Osteoblast (primary cell): ENCODE results near the gene CXXC5. TPM values are rescaled to one million over a fixed set of nuclear protein-coding genes. Genes with fewer than 3 reads are reported as not detected.
A peak's percentile ranks its signal among the peaks of the same experiment; 100 is the strongest.
"Not testable (repeated sequence)": the region's sequence is repeated elsewhere in the genome, so short reads cannot be mapped to it uniquely, and the experiment has no call there.

Experiments
- DNase-seq: peaks from one replicate; pipeline ENCODE4 v3.0.0; 2011; ENCODE audit warnings: low spot score, mixed read lengths; ENCODE audit not compliant: insufficient read length; ENCODE audit errors: missing footprints
- H2AFZ ChIP-seq: 2 replicates; pipeline ENCODE4 v1.6.0; 2011; ENCODE audit warnings: mild to moderate bottlenecking, low read length
- H3K27ac ChIP-seq: 2 replicates; pipeline ENCODE4 v1.5.1; 2011; ENCODE audit warnings: mild to moderate bottlenecking, low read depth, low read length, moderate library complexity
- H3K27me3 ChIP-seq: 2 replicates; pipeline ENCODE4 v1.6.0; 2012; ENCODE audit warnings: mild to moderate bottlenecking, control low read depth, inconsistent platforms, low read length, moderate library complexity; ENCODE audit not compliant: insufficient read depth
- H3K36me3 ChIP-seq: 2 replicates; pipeline ENCODE4 v1.5.1; 2011; ENCODE audit warnings: mild to moderate bottlenecking, low read length, control low read depth, moderate library complexity; ENCODE audit not compliant: insufficient read depth
- H3K4me1 ChIP-seq: 2 replicates; pipeline ENCODE4 v1.5.1; 2011; ENCODE audit warnings: mild to moderate bottlenecking, low read length, control low read depth, moderate library complexity; ENCODE audit not compliant: insufficient read depth
- H3K4me2 ChIP-seq: 2 replicates; pipeline ENCODE4 v1.6.0; 2011; ENCODE audit warnings: mild to moderate bottlenecking, low read length; ENCODE audit not compliant: insufficient read depth
- H3K4me3 ChIP-seq: fragments of 200-600 bp; sonication (generic); 3 replicates; pipeline ENCODE4 v1.5.1; 2012; ENCODE audit warnings: mild to moderate bottlenecking, low read length, inconsistent platforms; ENCODE audit not compliant: insufficient read depth
- H3K79me2 ChIP-seq: 2 replicates; pipeline ENCODE4 v1.6.0; 2012; ENCODE audit warnings: mild to moderate bottlenecking, low read length, control low read depth, inconsistent platforms; ENCODE audit not compliant: insufficient read depth
- H3K9me3 ChIP-seq: 2 replicates; pipeline ENCODE4 v1.5.1; 2011; ENCODE audit warnings: low read depth, low read length, control low read depth
- H4K20me1 ChIP-seq: 2 replicates; pipeline ENCODE4 v1.6.0; 2012; ENCODE audit warnings: mild to moderate bottlenecking, low read length, control low read depth; ENCODE audit not compliant: insufficient read depth
- total RNA-seq: library from RNA; depleted of rRNA; stranded (reverse); fragments of >200 nt; gene quantifications from 2 replicates; pipeline ENCODE4 v1.2.3, GENCODE V29; 2012
- TF ChIP-seq, protein P1 (sequence below): IDR thresholded peaks from 2 replicates; pipeline ENCODE4 v1.5.1; 2011; ENCODE audit warnings: mild to moderate bottlenecking, low read depth, low read length, moderate library complexity; ENCODE audit errors: extremely low read depth

Gene CXXC5
- 186 and 210 TPM in 2 replicates for total RNA-seq

DNA sequence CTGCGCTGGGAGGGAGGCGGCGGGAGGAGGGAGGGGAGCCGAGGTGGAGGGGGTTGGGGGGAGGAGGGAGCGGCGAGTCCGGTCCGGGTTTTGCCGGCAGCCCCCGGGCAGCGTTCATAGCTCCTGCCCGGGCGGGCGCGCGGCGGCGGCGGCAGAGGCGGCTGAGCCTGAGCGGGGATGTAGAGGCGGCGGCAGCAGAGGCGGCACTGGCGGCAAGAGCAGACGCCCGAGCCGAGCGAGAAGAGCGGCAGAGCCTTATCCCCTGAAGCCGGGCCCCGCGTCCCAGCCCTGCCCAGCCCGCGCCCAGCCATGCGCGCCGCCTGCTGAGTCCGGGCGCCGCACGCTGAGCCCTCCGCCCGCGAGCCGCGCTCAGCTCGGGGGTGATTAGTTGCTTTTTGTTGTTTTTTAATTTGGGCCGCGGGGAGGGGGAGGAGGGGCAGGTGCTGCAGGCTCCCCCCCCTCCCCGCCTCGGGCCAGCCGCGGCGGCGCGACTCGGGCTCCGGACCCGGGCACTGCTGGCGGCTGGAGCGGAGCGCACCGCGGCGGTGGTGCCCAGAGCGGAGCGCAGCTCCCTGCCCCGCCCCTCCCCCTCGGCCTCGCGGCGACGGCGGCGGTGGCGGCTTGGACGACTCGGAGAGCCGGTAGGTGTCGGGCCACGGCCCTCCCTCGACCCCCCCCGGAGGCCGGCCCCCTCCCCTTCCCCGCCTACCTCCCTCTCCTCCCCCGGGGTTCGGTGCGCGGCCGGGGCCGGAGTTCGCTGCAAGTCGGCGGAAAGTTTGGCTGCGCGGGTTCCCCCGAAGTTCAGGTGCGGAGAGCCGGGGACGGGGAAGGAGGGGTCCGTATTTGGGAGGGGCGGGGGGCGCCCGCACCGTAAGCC lies at the start of gene CXXC5:
TSS of gene CXXC5 (plus strand) at position 145 of the 877 bp plus-strand sequence. CDS start 32,175 bp downstream, outside the sequence.
- DNase-seq: peak; percentile 98
- H3K79me2 ChIP-seq: peaks cover 60% of the 10 kb centered on the region
- TF ChIP-seq, protein P1, sequence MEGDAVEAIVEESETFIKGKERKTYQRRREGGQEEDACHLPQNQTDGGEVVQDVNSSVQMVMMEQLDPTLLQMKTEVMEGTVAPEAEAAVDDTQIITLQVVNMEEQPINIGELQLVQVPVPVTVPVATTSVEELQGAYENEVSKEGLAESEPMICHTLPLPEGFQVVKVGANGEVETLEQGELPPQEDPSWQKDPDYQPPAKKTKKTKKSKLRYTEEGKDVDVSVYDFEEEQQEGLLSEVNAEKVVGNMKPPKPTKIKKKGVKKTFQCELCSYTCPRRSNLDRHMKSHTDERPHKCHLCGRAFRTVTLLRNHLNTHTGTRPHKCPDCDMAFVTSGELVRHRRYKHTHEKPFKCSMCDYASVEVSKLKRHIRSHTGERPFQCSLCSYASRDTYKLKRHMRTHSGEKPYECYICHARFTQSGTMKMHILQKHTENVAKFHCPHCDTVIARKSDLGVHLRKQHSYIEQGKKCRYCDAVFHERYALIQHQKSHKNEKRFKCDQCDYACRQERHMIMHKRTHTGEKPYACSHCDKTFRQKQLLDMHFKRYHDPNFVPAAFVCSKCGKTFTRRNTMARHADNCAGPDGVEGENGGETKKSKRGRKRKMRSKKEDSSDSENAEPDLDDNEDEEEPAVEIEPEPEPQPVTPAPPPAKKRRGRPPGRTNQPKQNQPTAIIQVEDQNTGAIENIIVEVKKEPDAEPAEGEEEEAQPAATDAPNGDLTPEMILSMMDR: no peak
- H3K4me1 ChIP-seq: peaks cover 30% of the 10 kb centered on the region
- H3K9me3 ChIP-seq: no peaks in the 10 kb centered on the region
- peak within 1 kb of the TSS; percentile 93 for H3K4me2 ChIP-seq
- peak within 1 kb of the TSS; percentile 93 for H3K4me3 ChIP-seq
- peaks cover 25% of the 10 kb centered on the region for H4K20me1 ChIP-seq
- H2AFZ ChIP-seq: peak within 1 kb of the TSS; percentile 6
- no peaks in the 10 kb centered on the region for H3K27me3 ChIP-seq
- no peaks in the 10 kb centered on the region for H3K36me3 ChIP-seq
- peak within 1 kb of the TSS; percentile 71 for H3K27ac ChIP-seq

DNA sequence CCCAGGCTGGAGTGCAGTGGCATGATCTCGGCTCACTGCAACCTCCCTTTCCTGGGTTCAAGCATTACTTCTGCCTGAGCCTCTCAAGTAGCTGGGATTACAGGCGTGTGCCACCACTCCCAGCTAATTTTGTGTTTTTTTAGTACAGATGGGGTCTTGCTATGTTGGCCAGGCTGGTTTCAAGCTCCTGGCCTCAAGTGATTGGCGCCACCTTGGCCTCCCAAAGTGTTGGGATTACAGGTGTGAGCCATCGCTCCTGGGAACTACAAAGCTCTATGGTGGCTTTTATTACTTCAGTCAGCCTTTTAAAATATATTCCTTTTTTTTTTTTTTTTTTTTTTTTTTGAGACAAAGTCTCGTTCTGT lies 49.6 kb upstream of the CXXC5 start:
- H3K4me2 ChIP-seq, H3K27me3 ChIP-seq, H3K4me3 ChIP-seq, H3K27ac ChIP-seq, H2AFZ ChIP-seq, DNase-seq, H3K9me3 ChIP-seq: not testable (repeated sequence)
- H3K79me2 ChIP-seq: peaks cover 87% of the 10 kb centered on the region
- peaks cover 24% of the 10 kb centered on the region for H4K20me1 ChIP-seq
- peaks cover 19% of the 10 kb centered on the region for H3K36me3 ChIP-seq
- peaks cover 14% of the 10 kb centered on the region for H3K4me1 ChIP-seq

DNA sequence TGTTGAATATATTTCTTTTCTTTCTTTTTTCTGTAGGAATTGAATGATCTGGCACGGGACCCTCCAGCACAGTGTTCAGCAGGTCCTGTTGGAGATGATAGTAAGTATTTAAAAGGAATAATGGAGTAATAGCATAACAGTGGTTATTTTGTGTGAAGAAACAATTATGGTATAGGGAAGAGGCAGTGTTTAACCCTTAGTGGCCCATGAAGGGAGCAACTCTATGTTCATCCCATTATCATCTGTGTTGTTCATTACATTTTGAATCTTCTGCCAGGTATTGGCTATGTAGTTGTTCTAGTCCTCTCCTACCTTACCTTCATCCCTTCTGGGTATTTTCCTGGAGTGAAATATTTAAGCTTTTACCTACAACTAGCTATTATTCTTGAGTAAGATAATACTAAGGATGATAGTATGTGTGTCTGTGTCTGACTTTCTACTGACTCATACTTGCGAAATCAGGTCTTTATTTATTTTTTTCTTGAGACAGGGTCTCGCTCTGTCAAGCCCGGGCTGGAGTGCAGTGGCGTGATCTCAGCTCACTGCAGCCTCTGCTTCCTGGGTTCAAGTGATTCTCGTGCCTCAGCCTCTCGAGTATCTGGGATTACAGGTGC lies 47.7 kb upstream of the CXXC5 start:
- Histone ChIP-seq H3K4me1 (peaks cover 7% of the 10 kb centered on the region), H3K4me3 (no peak overlapping the region), H3K79me2 (peaks cover 78% of the 10 kb centered on the region), H3K9me3 (no peaks in the 10 kb centered on the region), H3K4me2 (peak overlapping the region; percentile 31), H3K36me3 (peaks cover 28% of the 10 kb centered on the region), H4K20me1 (peaks cover 16% of the 10 kb centered on the region), H3K27ac (peak overlapping the region; percentile 28), H2AFZ (no peak overlapping the region), H3K27me3 (no peaks in the 10 kb centered on the region)
- TF ChIP-seq, protein P1: no peak
- DNase-seq: no peak

DNA sequence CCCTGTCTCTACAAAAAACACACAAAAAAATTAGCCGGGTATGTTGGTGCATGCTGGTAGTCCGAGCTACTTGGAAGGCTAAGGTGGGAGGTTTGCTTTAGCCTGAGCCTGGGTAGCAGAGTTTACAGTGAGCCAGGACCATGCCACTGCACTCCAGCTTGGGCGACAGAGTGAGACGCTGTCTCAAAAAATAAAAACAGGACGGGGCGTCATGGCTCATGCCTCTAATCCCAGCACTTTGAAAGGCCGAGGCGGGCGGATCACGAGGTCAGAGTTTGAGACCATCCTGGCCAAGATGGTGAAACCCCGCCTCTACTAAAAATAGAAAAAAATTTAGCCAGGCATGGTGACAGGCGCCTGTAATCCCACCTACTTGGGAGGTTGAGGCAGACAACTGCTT lies 46.7 kb upstream of the CXXC5 start:
- Histone ChIP-seq H3K36me3 (peaks cover 28% of the 10 kb centered on the region), H4K20me1 (peaks cover 16% of the 10 kb centered on the region), H3K4me2 (no peak overlapping the region), H3K79me2 (peaks cover 77% of the 10 kb centered on the region), H3K27ac (peak overlapping the region; percentile 28), H2AFZ (no peak overlapping the region), H3K9me3 (no peaks in the 10 kb centered on the region), H3K27me3 (no peaks in the 10 kb centered on the region), H3K4me1 (peaks cover 7% of the 10 kb centered on the region), H3K4me3 (no peak overlapping the region)
- TF ChIP-seq, protein P1: no peak
- DNase-seq: no peak

DNA sequence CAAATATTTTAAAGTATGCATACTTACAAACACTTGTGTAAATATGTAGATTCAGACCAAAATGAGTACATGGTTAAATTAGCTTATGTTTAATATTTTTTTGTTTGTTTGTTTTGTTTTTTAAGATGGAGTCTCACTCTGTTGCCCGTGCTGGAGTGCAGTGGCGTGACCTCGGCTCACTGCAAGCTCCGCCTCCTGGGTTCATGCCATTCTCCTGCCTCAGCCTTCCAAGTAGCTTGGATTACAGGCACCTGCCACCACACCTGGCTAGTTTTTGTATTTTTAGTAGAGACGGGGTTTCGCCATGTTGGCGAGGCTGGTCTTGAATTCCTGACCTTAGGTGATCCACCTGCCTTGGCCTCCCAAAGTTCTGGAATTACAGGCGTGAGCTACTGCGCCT lies 46.2 kb upstream of the CXXC5 start:
- not testable (repeated sequence) for H3K4me1 ChIP-seq, H3K4me2 ChIP-seq, DNase-seq, H3K27ac ChIP-seq, H3K4me3 ChIP-seq, H3K9me3 ChIP-seq, H2AFZ ChIP-seq, H3K27me3 ChIP-seq
- Histone ChIP-seq H4K20me1 (peaks cover 16% of the 10 kb centered on the region), H3K36me3 (peaks cover 29% of the 10 kb centered on the region), H3K79me2 (peaks cover 79% of the 10 kb centered on the region)
